A673 (cell line): Measurements from ENCODE around the gene ZNF74. TPM values are rescaled to one million over a fixed set of nuclear protein-coding genes. Genes with fewer than 3 reads are reported as not detected.

Source experiments
- BruUV-seq: library from RNA; stranded (reverse); fragments of 400-500 nt; replicated peaks from 2 replicates; lab custom pipeline; 2021; lab: Mats Ljungman, UMichigan
- CTCF ChIA-PET: fragments of 300-600 bp; sonication (Branson Sonifier 250); formaldehyde crosslinking; loops from one replicate; lab custom pipeline; 2022; ENCODE audit warnings: antibody characterized with exemption; lab: Charles Lee
- POLR2A ChIA-PET: fragments of 300-600 bp; sonication (Branson Sonifier 250); formaldehyde crosslinking; loops from one replicate; lab custom pipeline; 2022; ENCODE audit warnings: antibody characterized with exemption; ENCODE audit not compliant: low non-redundant PET; lab: Charles Lee
- DNase-seq: peaks from one replicate; pipeline ENCODE4 v3.0.0-alpha.2; 2015; ENCODE audit warnings: low spot score
- H3K27ac ChIP-seq: fragments of 200-600 bp; sonication (generic); 2 replicates; pipeline ENCODE4 v1.5.1; 2016; ENCODE audit warnings: mixed run types, low read depth, mild to moderate bottlenecking, mixed read lengths, antibody characterized with exemption, low read length; ENCODE audit not compliant: poor library complexity, severe bottlenecking
- H3K27me3 ChIP-seq: fragments of 200-600 bp; sonication (generic); replicated peaks from 2 replicates; pipeline ENCODE4 v1.6.1; 2017; ENCODE audit warnings: mixed run types, low read depth, mild to moderate bottlenecking, mixed read lengths, antibody characterized with exemption, low read length; ENCODE audit not compliant: insufficient read depth, poor library complexity
- H3K36me3 ChIP-seq: fragments of 200-600 bp; sonication (generic); 2 replicates; pipeline ENCODE4 v1.6.1; 2016; ENCODE audit warnings: mixed run types, mild to moderate bottlenecking, mixed read lengths, antibody characterized with exemption, low read length; ENCODE audit not compliant: insufficient read depth, poor library complexity, severe bottlenecking
- H3K4me1 ChIP-seq: fragments of 200-600 bp; sonication (generic); 2 replicates; pipeline ENCODE4 v1.6.1; 2017; ENCODE audit warnings: mixed run types, mild to moderate bottlenecking, mixed read lengths, antibody characterized with exemption, low read length; ENCODE audit not compliant: insufficient read depth, poor library complexity, severe bottlenecking
- H3K4me3 ChIP-seq: fragments of 200-600 bp; sonication (generic); 2 replicates; pipeline ENCODE4 v1.5.1; 2016; ENCODE audit warnings: low read depth, mixed run types, mild to moderate bottlenecking, mixed read lengths, low read length; ENCODE audit not compliant: poor library complexity, severe bottlenecking
- H3K9me3 ChIP-seq: fragments of 200-600 bp; sonication (generic); 2 replicates; pipeline ENCODE4 v1.6.1; 2016; ENCODE audit warnings: mixed run types, low read depth, mild to moderate bottlenecking, mixed read lengths, antibody characterized with exemption, low read length; ENCODE audit not compliant: poor library complexity, severe bottlenecking
- CTCF ChIP-seq: fragments of 300-800, 200-600 bp; sonication (generic); conservative IDR thresholded peaks from 2 replicates; pipeline ENCODE4 v1.5.1; 2017; ENCODE audit warnings: low read depth, mild to moderate bottlenecking, antibody characterized with exemption, low read length, moderate library complexity, mixed read lengths
- EZH2 ChIP-seq: fragments of 200-600 bp; sonication (generic); IDR thresholded peaks from 2 replicates; pipeline ENCODE4 v1.6.1; 2017; ENCODE audit warnings: borderline replicate concordance, low read depth, mild to moderate bottlenecking, mixed read lengths, antibody characterized with exemption, low read length; ENCODE audit not compliant: poor library complexity, severe bottlenecking
- intact Hi-C: fragments of 100-400 bp; cut with micrococcal nuclease; formaldehyde crosslinking; loops from one replicate; pipeline ENCODE4 v1.10.0; 2022; ENCODE audit not compliant: unreplicated experiment
- total RNA-seq: library from RNA; stranded (reverse); gene quantifications from 2 replicates; pipeline ENCODE4 v1.2.3, GENCODE V29; 2021

The ZNF74 gene
- total RNA-seq, 1 experiment from 2014 or later: 37.2 TPM

GRCh38 chr22:20433191-20433590 lies 39.2 kb downstream of the ZNF74 start:
- peaks cover 9% of the 10 kb centered on the region for H3K4me1 ChIP-seq
- BruUV-seq: no TSS peak
- no peaks in the 10 kb centered on the region for H3K9me3 ChIP-seq
- no peak overlapping the region for H3K4me3 ChIP-seq
- POLR2A ChIA-PET: no interaction called here
- H3K27me3 ChIP-seq: peaks cover 10% of the 10 kb centered on the region
- CTCF ChIA-PET: no interaction called here
- no peak overlapping the region for H3K27ac ChIP-seq
- H3K36me3 ChIP-seq: no peaks in the 10 kb centered on the region
- TF ChIP-seq CTCF: no peak
- TF ChIP-seq EZH2: no peak
- intact Hi-C loops: loop anchor here (5.0 kb wide), 1 partner anchor 64 kb away; the partner anchor contains the start of gene KLHL22
- DNase-seq: no peak

DNA sequence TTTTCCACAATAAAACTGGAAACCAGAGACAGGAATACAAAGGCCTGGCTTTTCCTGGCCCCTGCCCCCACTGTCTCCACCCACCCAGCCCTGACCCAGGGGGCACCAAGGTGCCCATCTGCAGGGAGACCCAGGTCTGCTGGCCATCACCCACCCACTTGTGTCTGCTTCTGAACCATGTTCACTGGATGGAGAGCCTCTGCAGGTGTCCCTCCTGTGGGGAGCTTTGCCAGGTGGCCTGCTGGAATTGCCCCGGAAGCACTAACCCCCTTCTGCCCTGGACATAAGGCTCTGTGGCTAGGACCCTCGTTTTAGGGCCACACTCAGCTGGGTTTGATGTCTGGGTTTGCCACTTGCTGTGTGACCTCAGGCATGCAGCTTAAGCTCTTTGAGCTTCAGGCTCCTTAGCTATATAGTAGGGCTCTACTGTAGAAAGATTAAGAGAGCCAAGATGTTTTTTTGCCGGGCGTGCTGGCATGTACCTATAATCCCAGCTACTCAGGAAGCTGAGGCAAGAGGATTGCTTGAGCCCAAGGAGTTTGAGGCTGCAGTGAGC lies 39.8 kb downstream of the ZNF74 start:
- BruUV-seq: no TSS peak
- Histone ChIP-seq H3K4me3 (no peak overlapping the region), H3K36me3 (no peaks in the 10 kb centered on the region), H3K27me3 (peaks cover 10% of the 10 kb centered on the region), H3K4me1 (peaks cover 9% of the 10 kb centered on the region), H3K9me3 (no peaks in the 10 kb centered on the region), H3K27ac (no peak overlapping the region)
- intact Hi-C loops: loop anchor here (5.0 kb wide), 1 partner anchor 64 kb away; the partner anchor contains the start of gene KLHL22
- DNase-seq: no peak
- TF ChIP-seq EZH2 (no peak), CTCF (no peak)
- POLR2A ChIA-PET: no interaction called here
- CTCF ChIA-PET: interaction anchor here (0.6 kb wide), 1 partner anchor 28 kb away, joined by 6 read pairs; no protein-coding TSS in a partner anchor

GRCh38 chr22:20434264-20434751 lies 40.4 kb downstream of the ZNF74 start:
- no peak overlapping the region for H3K27ac ChIP-seq
- no TSS peak for BruUV-seq
- CTCF ChIA-PET: interaction anchor here (0.6 kb wide), 1 partner anchor 28 kb away, joined by 6 read pairs; no protein-coding TSS in a partner anchor
- TF ChIP-seq CTCF (no peak), EZH2 (no peak)
- H3K27me3 ChIP-seq: peaks cover 10% of the 10 kb centered on the region
- POLR2A ChIA-PET: no interaction called here
- H3K36me3 ChIP-seq: no peaks in the 10 kb centered on the region
- H3K9me3 ChIP-seq: no peaks in the 10 kb centered on the region
- no peak for DNase-seq
- intact Hi-C loops: loop anchor here (5.0 kb wide), 1 partner anchor 63 kb away; the partner anchor contains the start of gene KLHL22
- no peak overlapping the region for H3K4me3 ChIP-seq
- H3K4me1 ChIP-seq: peaks cover 9% of the 10 kb centered on the region
